SK-N-SH treated with all-trans-retinoic acid at 6 μM for 48 hours (cell line): ENCODE results near the gene YPEL1.

Source experiments
- CREB5 ChIP-seq: fragments of 250-450 bp; sonication (Bioruptor Pico); IDR thresholded peaks from 2 replicates; pipeline ENCODE4 v1.5.1; 2020; ENCODE audit warnings: low read depth, mild to moderate bottlenecking, moderate library complexity
- ESRRG ChIP-seq: fragments of 250-450 bp; sonication (Bioruptor Pico); IDR thresholded peaks from 2 replicates; pipeline ENCODE4 v1.6.1; 2021; ENCODE audit warnings: mild to moderate bottlenecking
- ISL1 ChIP-seq: fragments of 250-450 bp; sonication (Bioruptor Pico); IDR thresholded peaks from 2 replicates; pipeline ENCODE4 v2.1.2; 2022; ENCODE audit warnings: mild to moderate bottlenecking, moderate library complexity
- PATZ1 ChIP-seq: fragments of 250-450 bp; sonication (Bioruptor Pico); IDR thresholded peaks from 2 replicates; pipeline ENCODE4 v1.8.0; 2020; ENCODE audit warnings: mild to moderate bottlenecking, moderate library complexity, borderline replicate concordance
- ZC3H10 ChIP-seq: fragments of 250-450 bp; sonication (Bioruptor Pico); IDR thresholded peaks from 2 replicates; pipeline ENCODE4 v1.5.1; 2021; ENCODE audit warnings: mild to moderate bottlenecking, moderate library complexity
- ZFP3 ChIP-seq: fragments of 250-450 bp; sonication (Bioruptor Pico); IDR thresholded peaks from 2 replicates; pipeline ENCODE4 v1.5.0; 2020; ENCODE audit warnings: mild to moderate bottlenecking, moderate library complexity
- ZNF8 ChIP-seq: fragments of 450-650 bp; formaldehyde crosslinking; IDR thresholded peaks from 2 replicates; pipeline ENCODE4 v1.5.0; 2020; ENCODE audit warnings: mild to moderate bottlenecking, moderate library complexity

- no peak for TF ChIP-seq ESRRG (CRISPR knock-in tag)
- TF ChIP-seq ZFP3 (CRISPR knock-in tag) = no peak
- no peak for TF ChIP-seq ISL1
- no peak for TF ChIP-seq PATZ1 (CRISPR knock-in tag)
- TF ChIP-seq ZC3H10 (CRISPR knock-in tag) = no peak
- no peak for TF ChIP-seq CREB5 (CRISPR knock-in tag)
- TF ChIP-seq ZNF8 (CRISPR knock-in tag) = no peak
These were observed 49.4 kb downstream of the YPEL1 start for GRCh38 chr22:21686193-21686608.
